H1 (cell line): ENCODE data around the gene MTF2. TPM values are rescaled to one million over a fixed set of nuclear protein-coding genes. Genes with fewer than 3 reads are reported as not detected.

Experiments used
- ASH2L ChIP-seq: fragments of 200-600, 300-600 bp; sonication (generic); IDR thresholded peaks from one replicate; pipeline ENCODE4 v1.7.1; 2017; ENCODE audit warnings: low read length
- SP4 ChIP-seq: IDR thresholded peaks from 2 replicates; pipeline ENCODE4 v1.6.1; 2012; ENCODE audit warnings: low read length, inconsistent platforms
- TAF1 ChIP-seq: IDR thresholded peaks from 2 replicates; pipeline ENCODE4 v1.6.1; 2011; ENCODE audit warnings: mild to moderate bottlenecking, low read depth, low read length
- polyA plus RNA-seq, 7 experiments: library from polyadenylated mRNA; depleted of rRNA in 3 of 7; stranded (reverse) in 5 of 7; unstranded in 2 of 7; fragments of >200 nt in 5 of 7; fragments of 200-250 nt in 2 of 7; gene quantifications; 1 replicate in 5 of 7; 2 replicates in 1 of 7; 4 replicates in 1 of 7; pipeline versions ENCODE4 v1.2.1 to v1.2.3, GENCODE V29; 2011 to 2013; ENCODE audit warnings: missing spikeins in 2 of 7, mixed read lengths in 2 of 7
- total RNA-seq: library from RNA; stranded (reverse); fragmentation: NEBNext Ultra II Directional; extraction: Animal tissue kit (Norgen Biotek cat#: 25700); gene quantifications from 2 replicates; pipeline ENCODE4 v1.2.1, GENCODE V29; 2021

The MTF2 gene
- total and polyA plus RNA-seq, 2 of the 8 experiments (the other 6 are each of a cell fraction or from before 2014, with no cell fraction given) = 72.1 to 102 TPM

DNA sequence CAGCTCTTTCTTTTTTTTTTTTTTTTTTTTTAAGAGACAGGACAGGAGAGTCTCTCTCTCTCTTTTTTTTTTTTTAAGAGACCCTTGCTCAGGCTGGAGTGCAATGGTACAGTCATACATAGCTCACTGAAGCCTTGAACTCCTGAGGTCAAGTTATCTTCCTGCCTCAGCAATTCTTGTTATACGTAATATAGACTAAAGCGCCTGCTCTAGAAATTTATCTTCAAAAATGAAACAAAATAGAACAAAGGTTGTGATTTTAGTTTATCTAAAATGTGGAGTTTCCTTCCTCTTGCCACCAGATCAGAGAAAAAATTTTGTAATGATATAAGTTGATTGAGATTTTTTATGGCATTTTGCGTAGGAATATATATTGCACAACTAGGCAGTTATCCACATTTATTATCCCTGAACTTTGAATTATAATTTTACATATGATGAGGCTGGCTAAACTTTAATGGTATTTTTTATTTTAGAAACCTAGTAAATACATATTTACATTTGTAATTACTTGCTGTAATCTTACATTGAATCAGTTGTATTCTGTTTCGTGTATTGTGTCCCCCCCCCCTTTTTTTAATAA lies 44.2 kb downstream of the MTF2 start (continued):
- TF ChIP-seq TAF1 (no peak), SP4 (no peak), ASH2L (no peak)
